Activated CD4-positive, alpha-beta T cell treated with anti-CD3 and anti-CD28 coated beads, Interleukin-2, amount 50 U/mL, for 1 hour (primary cell): ENCODE results near the gene EP400.

Experiments used
- DNase-seq: peaks from one replicate; pipeline ENCODE4 v3.0.0-alpha.2; 2020

EP400 gene

DNA sequence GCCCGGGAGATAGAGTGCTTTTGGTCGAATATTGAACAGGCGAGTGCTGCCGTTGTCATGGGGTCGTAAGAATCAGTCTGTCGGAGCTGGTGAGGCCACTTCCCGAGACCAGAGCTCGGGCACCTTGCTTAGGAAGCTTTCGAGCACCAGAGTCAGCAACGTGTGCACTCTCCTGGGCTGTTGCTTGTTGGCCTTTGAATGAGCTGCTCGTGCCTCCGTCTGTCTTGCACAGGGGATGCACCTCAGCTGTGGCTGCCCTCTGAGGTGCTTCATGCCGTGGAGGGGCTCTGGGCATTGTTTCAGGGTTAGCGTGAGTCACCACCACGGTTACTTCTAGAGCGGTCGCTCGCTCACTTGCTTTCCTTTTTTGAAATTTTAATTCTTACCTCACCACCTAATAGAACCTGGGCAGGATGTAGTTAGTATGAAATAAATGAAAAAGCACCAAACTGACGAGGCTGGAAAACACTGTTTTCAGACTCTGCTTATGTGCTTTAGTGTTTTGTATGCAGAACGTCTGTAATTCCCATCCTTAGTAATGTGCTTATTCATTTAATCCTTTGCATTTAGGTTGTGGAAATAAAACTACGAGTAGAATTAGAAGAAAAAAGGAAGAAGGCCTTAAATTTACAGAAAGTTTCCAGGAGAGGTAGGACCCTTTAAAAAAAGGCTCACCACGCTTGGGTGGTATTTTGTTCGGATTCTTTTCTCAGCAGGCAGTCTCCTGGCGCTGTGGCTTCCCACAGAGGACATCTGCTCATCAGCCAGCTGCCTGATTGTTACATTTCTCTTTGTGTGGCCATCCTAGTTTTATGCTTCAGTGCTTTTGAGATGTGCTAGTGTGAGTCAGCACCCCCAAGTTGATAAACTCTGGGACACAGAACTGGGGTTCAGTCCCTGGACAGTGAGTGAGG lies 40.6 kb downstream of the EP400 start:
- DNase-seq: no peak

DNA sequence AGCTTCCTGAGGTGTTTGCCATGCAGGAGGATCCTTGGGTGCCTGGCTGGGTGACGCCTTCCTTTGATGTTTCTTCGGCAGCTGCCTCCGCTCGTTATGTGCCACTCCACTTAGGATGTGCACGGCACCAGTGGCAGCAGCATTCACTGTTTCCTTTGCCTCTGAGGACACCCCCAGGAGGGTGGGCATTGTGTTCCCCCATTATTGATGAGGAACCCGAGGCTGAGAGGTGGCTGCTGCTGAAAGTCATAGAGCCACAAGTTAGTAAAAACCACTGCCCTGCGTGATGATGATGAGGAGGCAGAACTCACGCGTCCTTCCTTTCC lies 41.2 kb downstream of the EP400 start:
- DNase-seq: no peak

GRCh38 chr12:131991816-131992430 lies 42.2 kb downstream of the EP400 start:
- DNase-seq: no peak

DNA sequence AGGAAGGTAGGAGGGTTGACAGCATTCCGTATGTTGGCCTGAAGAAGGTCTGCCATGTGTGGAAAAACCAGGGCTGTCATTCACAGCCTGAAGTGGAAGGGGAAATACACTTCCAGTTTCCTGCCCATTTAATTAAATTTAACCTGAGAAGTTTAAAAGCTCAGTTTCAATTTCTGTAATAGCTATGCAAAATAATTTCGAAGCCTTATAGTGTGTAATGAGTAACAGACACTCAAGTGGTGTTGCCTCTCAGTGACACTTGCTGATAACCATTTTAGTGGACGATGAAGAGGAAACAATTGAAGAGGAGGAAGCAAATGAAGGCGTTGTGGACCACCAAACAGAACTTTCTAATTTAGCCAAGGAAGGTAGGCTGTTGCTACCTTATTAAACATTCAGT lies 44.8 kb downstream of the EP400 start:
- DNase-seq: no peak

DNA sequence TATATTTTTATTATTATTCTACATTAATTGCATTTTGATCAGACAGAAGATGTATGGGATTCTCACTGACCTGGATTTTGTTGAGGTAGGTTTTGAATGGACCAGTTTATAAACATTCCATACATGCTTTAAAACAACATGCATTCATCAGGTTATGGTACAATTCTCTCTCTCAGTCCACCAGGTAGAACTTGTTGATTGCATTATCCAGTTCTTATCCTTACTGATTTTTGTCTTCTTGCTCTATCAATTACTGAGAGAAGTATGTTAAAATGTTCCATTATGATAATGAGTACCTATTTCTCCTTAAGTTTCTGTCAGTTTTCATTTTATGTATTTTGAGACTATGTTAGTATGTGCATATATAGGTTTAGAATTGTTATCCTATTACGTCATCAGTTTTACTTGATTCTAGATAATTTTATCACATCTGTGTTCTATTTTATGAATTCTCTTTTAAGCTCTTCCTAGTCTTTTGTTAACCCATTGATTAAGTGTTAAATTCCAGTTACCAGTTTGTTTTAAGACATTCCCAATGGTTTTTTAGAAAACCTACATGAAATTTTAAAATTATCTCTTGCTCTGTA lies 50.6 kb downstream of the EP400 start:
- no peak for DNase-seq

- no peak for DNase-seq
Measured at GRCh38 chr12:132003846-132004245, 54.1 kb downstream of the EP400 start.

DNA sequence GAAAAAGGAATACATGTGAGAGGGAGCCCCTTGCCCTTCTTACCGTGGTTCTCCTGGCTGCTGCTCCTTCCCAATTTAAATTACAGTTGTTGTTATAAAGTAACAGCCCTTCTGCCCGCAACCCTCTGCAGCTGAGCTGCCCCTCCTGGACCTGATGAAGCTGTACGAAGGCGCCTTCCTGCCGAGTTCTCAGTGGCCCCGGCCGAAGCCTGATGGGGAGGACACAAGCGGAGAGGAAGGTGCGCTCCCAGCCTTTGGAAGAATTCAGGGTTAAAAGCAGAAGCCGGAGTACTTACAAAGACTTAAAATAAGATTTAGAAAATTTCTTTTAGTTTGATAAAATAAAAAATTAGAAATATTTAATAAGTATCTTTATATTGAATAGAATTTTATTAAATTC lies 55.2 kb downstream of the EP400 start:
- no peak for DNase-seq

GRCh38 chr12:132006056-132006680 lies 56.4 kb downstream of the EP400 start:
- DNase-seq: no peak

GRCh38 chr12:132007041-132007440 lies 57.3 kb downstream of the EP400 start:
- DNase-seq: no peak

- DNase-seq: no peak
Measured at GRCh38 chr12:132009336-132009859, 59.7 kb downstream of the EP400 start.

DNA sequence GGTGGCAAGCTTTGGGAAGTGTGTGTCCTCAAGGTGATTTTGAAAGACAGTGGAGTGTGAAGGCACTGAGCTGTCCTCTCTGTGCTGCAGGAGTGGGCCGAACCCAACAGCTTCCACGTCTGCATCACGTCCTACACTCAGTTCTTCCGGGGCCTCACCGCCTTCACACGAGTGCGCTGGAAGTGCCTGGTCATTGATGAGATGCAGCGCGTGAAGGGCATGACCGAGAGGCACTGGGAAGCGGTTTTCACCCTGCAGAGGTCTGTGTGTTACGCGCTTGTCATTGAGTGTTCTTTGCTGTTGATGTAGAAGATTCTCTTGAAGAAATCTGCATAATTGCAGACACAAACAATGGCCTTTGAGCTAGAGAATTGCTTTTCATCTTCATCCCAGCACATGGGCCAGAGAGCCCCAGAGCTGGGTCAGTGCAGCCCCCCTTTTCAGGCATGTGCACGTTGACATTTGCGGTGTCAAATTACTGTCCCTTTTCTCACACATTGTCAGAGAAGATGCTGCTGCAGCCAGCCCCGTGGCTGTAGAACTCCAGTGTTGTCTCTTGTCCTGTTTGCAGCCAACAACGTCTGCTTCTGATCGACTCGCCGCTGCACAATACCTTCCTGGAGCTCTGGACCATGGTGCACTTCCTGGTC lies 63.3 kb downstream of the EP400 start:
- no peak for DNase-seq

- DNase-seq: no peak
Measured at GRCh38 chr12:132014092-132014914, 64.6 kb downstream of the EP400 start.

GRCh38 chr12:132014915-132015280 lies 65.2 kb downstream of the EP400 start:
- DNase-seq: no peak

DNA sequence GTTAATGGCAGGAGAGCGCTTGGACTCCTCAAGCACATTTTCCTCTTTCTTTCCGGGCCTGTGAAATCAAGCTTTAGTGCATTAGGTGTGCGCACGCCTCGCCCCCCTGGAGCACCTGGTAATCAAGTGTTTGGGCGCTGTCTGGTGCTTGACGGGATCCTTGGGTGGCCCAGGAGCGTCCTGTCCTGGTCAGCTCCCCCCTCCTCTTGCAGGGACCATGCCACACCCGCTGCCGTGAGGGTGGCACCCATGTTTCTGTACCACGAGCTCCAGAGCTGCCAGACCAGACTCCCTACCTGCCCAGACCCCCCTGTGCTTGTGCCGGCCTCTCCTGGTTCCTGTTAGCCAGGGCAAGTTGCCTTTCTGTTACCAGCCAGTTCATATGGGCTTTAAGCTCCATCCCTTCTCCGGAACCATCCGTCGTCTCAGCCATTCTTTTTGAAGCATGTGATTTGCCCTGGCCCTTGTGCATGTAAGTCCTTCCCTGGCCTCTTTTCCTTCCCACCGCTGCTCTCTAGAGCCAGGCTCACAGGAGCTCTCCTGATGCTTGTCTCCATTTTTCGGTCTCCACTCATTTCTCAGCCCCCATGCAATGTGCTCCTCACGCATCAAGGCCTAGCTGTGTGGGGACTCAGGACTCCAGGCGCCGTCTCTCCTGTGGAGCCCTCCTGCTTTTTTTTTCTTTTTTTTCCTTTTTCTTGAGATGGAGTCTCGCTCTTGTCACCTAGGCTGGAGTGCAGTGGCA lies 66.1 kb downstream of the EP400 start:
- no peak for DNase-seq

- DNase-seq: no peak
Measured at GRCh38 chr12:132018193-132018916, 68.6 kb downstream of the EP400 start.

DNA sequence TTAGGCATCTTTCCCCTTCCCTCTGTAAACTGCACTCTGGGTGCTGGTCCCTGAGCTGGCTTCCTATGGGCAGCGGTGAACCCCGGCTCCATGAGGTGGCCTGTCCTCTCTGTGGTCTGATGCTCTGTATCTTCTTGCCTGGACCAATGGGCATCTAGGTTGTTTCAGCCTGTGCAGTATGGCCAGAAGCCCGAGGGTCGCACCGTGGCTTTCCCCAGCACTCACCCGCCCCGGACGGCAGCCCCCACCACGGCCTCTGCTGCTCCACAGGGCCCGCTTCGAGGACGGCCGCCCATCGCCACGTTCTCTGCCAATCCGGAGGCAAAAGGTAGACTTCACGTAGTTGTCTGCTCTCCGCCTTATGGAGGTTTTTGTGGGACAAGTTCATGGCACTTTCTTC lies 70.1 kb downstream of the EP400 start:
- DNase-seq: no peak

GRCh38 chr12:132020292-132020691 lies 70.5 kb downstream of the EP400 start:
- no peak for DNase-seq

DNA sequence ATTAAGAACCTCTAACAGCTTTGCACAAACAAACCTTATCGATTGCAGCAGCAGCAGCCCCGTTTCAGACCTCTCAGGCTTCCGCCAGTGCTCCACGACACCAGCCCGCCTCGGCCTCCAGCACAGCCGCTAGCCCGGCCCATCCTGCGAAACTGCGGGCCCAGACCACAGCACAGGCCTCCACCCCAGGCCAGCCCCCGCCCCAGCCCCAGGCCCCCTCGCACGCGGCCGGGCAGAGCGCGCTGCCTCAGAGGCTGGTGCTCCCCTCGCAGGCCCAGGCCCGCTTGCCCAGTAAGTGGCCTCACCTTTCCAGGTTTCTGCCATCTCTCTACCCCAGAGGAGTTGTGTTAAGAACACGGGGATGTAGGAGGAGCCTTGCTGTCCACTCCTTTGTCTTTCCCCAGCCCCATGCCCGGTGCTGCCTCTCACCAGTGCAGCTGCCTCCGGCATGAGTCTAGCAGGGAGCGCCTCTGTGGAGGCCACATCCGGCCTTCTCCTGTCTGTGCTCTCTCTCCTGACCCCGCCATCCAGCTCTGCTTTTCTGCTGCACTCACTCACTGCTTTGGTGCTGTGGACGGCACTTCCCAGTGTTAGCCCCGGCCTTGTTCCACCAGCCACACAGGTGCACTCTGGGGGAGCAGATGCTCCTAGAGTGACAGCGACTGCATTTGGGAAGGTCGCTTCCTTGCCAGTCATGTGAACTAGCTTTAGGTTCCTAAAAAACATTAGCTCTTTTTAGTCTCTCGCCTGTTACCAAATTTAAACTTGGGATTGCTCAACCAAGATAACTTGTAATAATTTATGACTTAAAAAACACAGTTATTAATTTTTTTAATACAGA lies 71.5 kb downstream of the EP400 start:
- no peak for DNase-seq

- no peak for DNase-seq
Measured at GRCh38 chr12:132021965-132022364, 72.2 kb downstream of the EP400 start.

DNA sequence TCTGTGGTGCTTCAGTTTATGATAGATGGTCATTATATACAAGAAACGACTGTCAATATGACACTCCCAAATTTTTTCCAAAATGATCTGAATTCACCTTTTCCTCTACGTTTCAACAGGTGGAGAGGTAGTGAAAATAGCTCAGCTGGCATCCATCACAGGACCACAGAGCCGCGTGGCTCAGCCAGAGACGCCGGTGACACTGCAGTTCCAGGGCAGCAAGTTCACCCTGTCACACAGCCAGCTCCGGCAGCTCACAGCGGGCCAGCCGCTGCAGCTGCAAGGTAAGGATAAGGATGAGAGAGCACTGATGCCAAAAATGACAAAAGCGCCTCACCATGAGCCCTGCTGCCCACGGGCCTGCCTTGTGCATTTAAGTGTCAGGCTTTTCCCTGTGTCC lies 73.9 kb downstream of the EP400 start:
- DNase-seq: no peak
